ENCODE measurements around the gene SMTN.

- TF ChIP-seq POLR2AphosphoS5 (IDR thresholded peaks at IDR 0.05) (no peak), EP300 (IDR thresholded peaks at IDR 0.05) (no peak)
- TF ChIP-seq, protein P1, sequence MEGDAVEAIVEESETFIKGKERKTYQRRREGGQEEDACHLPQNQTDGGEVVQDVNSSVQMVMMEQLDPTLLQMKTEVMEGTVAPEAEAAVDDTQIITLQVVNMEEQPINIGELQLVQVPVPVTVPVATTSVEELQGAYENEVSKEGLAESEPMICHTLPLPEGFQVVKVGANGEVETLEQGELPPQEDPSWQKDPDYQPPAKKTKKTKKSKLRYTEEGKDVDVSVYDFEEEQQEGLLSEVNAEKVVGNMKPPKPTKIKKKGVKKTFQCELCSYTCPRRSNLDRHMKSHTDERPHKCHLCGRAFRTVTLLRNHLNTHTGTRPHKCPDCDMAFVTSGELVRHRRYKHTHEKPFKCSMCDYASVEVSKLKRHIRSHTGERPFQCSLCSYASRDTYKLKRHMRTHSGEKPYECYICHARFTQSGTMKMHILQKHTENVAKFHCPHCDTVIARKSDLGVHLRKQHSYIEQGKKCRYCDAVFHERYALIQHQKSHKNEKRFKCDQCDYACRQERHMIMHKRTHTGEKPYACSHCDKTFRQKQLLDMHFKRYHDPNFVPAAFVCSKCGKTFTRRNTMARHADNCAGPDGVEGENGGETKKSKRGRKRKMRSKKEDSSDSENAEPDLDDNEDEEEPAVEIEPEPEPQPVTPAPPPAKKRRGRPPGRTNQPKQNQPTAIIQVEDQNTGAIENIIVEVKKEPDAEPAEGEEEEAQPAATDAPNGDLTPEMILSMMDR (IDR thresholded peaks at IDR 0.05), result no peak
These were observed 25.6 kb downstream of the SMTN start for GRCh38 chr22:31106731-31107177.
